Measurements from ENCODE around the gene COX15. TPM values are rescaled to one million over a fixed set of nuclear protein-coding genes. Genes with fewer than 3 reads are reported as not detected.
"Not testable (repeated sequence)": the region's sequence is repeated elsewhere in the genome, so short reads cannot be mapped to it uniquely, and the experiment has no call there.

COX15 gene
- total RNA-seq, 2 experiments from 2014 or later: 36.1 to 39.3 TPM

GRCh38 chr10:99760321-99760720 lies 28.4 kb upstream of the COX15 start:
- DNase-seq: no peak
- ATAC-seq: no peak
- CTCF ChIA-PET: no interaction called here
- POLR2A ChIA-PET: no interaction called here
- no peak overlapping the region for H3K27ac Mint-ChIP-seq
- H3K4me1 Mint-ChIP-seq (ENCODE audit: low read depth): no peaks in the 10 kb centered on the region
- H3K9me3 Mint-ChIP-seq (ENCODE audit: insufficient read depth): peaks cover 4% of the 10 kb centered on the region
- no peak overlapping the region for H3K4me3 Mint-ChIP-seq
- H3K36me3 Mint-ChIP-seq (ENCODE audit: low read depth): peaks cover 60% of the 10 kb centered on the region
- H3K27me3 Mint-ChIP-seq (ENCODE audit: low read depth): no peaks in the 10 kb centered on the region

GRCh38 chr10:99758211-99758891 lies 26.4 kb upstream of the COX15 start:
- peaks cover 70% of the 10 kb centered on the region for H3K36me3 Mint-ChIP-seq (ENCODE audit: low read depth)
- no peak overlapping the region for H3K27ac Mint-ChIP-seq
- no peaks in the 10 kb centered on the region for H3K4me1 Mint-ChIP-seq (ENCODE audit: low read depth)
- peaks cover 4% of the 10 kb centered on the region for H3K9me3 Mint-ChIP-seq (ENCODE audit: insufficient read depth)
- no peak overlapping the region for H3K4me3 Mint-ChIP-seq
- no peaks in the 10 kb centered on the region for H3K27me3 Mint-ChIP-seq (ENCODE audit: low read depth)
- DNase-seq: no peak
- ATAC-seq: no peak
- CTCF ChIA-PET: no interaction called here
- POLR2A ChIA-PET: no interaction called here

- H3K27me3 Mint-ChIP-seq (ENCODE audit: low read depth): no peaks in the 10 kb centered on the region
- H3K27ac Mint-ChIP-seq: no peak overlapping the region
- H3K9me3 Mint-ChIP-seq (ENCODE audit: insufficient read depth): no peaks in the 10 kb centered on the region
- H3K4me3 Mint-ChIP-seq: no peak overlapping the region
- ChIA-PET POLR2A (interaction anchor here (0.8 kb wide), 1 partner anchor 17 kb away, joined by 3 read pairs; no protein-coding TSS in a partner anchor), CTCF (no interaction called here)
- H3K4me1 Mint-ChIP-seq (ENCODE audit: low read depth): no peaks in the 10 kb centered on the region
- ATAC-seq (no peak), DNase-seq (no peak)
- H3K36me3 Mint-ChIP-seq (ENCODE audit: low read depth): peaks cover 70% of the 10 kb centered on the region
These were observed 24.2 kb upstream of the COX15 start for GRCh38 chr10:99756159-99756558.

GRCh38 chr10:99754670-99755069 lies 22.7 kb upstream of the COX15 start:
- Mint-ChIP-seq H3K27me3 (ENCODE audit: low read depth) (no peaks in the 10 kb centered on the region), H3K36me3 (ENCODE audit: low read depth) (peaks cover 67% of the 10 kb centered on the region), H3K27ac (no peak overlapping the region), H3K9me3 (ENCODE audit: insufficient read depth) (no peaks in the 10 kb centered on the region), H3K4me1 (ENCODE audit: low read depth) (no peaks in the 10 kb centered on the region), H3K4me3 (no peak overlapping the region)
- no peak for DNase-seq
- no peak for ATAC-seq
- ChIA-PET CTCF (no interaction called here), POLR2A (no interaction called here)

- POLR2A ChIA-PET: no interaction called here
- DNase-seq (no peak), ATAC-seq (no peak)
- no peak overlapping the region for H3K4me3 Mint-ChIP-seq
- H3K36me3 Mint-ChIP-seq (ENCODE audit: low read depth): peaks cover 53% of the 10 kb centered on the region
- no peaks in the 10 kb centered on the region for H3K4me1 Mint-ChIP-seq (ENCODE audit: low read depth)
- H3K27ac Mint-ChIP-seq: no peak overlapping the region
- no peaks in the 10 kb centered on the region for H3K27me3 Mint-ChIP-seq (ENCODE audit: low read depth)
- CTCF ChIA-PET: no interaction called here
- no peaks in the 10 kb centered on the region for H3K9me3 Mint-ChIP-seq (ENCODE audit: insufficient read depth)
These were observed 18.7 kb upstream of the COX15 start for GRCh38 chr10:99750641-99751040.

- DNase-seq (no peak), ATAC-seq (no peak)
- ChIA-PET POLR2A (no interaction called here), CTCF (interaction anchor here (1.0 kb wide), 1 partner anchor 17 kb away, joined by 3 read pairs; the partner anchor contains the start of genes COX15 and CUTC)
- H3K27ac Mint-ChIP-seq: no peak overlapping the region
- H3K4me1 Mint-ChIP-seq (ENCODE audit: low read depth): no peaks in the 10 kb centered on the region
- peaks cover 51% of the 10 kb centered on the region for H3K36me3 Mint-ChIP-seq (ENCODE audit: low read depth)
- no peaks in the 10 kb centered on the region for H3K9me3 Mint-ChIP-seq (ENCODE audit: insufficient read depth)
- no peak overlapping the region for H3K4me3 Mint-ChIP-seq
- no peaks in the 10 kb centered on the region for H3K27me3 Mint-ChIP-seq (ENCODE audit: low read depth)
These were observed 17.0 kb upstream of the COX15 start for GRCh38 chr10:99748823-99749451.

- H3K9me3 Mint-ChIP-seq (ENCODE audit: insufficient read depth); H3K27me3 Mint-ChIP-seq (ENCODE audit: low read depth); H3K4me1 Mint-ChIP-seq (ENCODE audit: low read depth); CTCF ChIA-PET; ATAC-seq; DNase-seq; H3K4me3 Mint-ChIP-seq: not testable (repeated sequence)
- peaks cover 62% of the 10 kb centered on the region for H3K36me3 Mint-ChIP-seq (ENCODE audit: low read depth)
- POLR2A ChIA-PET: interaction anchor here (1.2 kb wide), 1 partner anchor 14 kb away, joined by 3 read pairs; the partner anchor contains the start of genes COX15 and CUTC
- H3K27ac Mint-ChIP-seq: peak overlapping the region; percentile 19
These were observed 14.2 kb upstream of the COX15 start for GRCh38 chr10:99746166-99746565.

GRCh38 chr10:99743841-99744240 lies 11.9 kb upstream of the COX15 start:
- ChIA-PET CTCF (interaction anchor here (1.5 to 2.0 kb wide), 2 partner anchors 8 to 11 kb away, joined by 4 to 12 read pairs; partner anchors contain the start of genes COX15 and CUTC), POLR2A (no interaction called here)
- Mint-ChIP-seq H3K36me3 (ENCODE audit: low read depth) (peaks cover 71% of the 10 kb centered on the region), H3K4me1 (ENCODE audit: low read depth) (peaks cover 2% of the 10 kb centered on the region), H3K9me3 (ENCODE audit: insufficient read depth) (peaks cover 21% of the 10 kb centered on the region), H3K27me3 (ENCODE audit: low read depth) (no peaks in the 10 kb centered on the region), H3K27ac (no peak overlapping the region), H3K4me3 (no peak overlapping the region)
- no peak for DNase-seq
- no peak for ATAC-seq

GRCh38 chr10:99742701-99743100 lies 10.8 kb upstream of the COX15 start:
- no peak overlapping the region for H3K4me3 Mint-ChIP-seq
- peaks cover 24% of the 10 kb centered on the region for H3K9me3 Mint-ChIP-seq (ENCODE audit: insufficient read depth)
- no peaks in the 10 kb centered on the region for H3K27me3 Mint-ChIP-seq (ENCODE audit: low read depth)
- peaks cover 2% of the 10 kb centered on the region for H3K4me1 Mint-ChIP-seq (ENCODE audit: low read depth)
- ATAC-seq: no peak
- DNase-seq: no peak
- peaks cover 72% of the 10 kb centered on the region for H3K36me3 Mint-ChIP-seq (ENCODE audit: low read depth)
- CTCF ChIA-PET: interaction anchor here (1.5 to 2.0 kb wide), 2 partner anchors 10 kb away, joined by 4 to 12 read pairs; partner anchors contain the start of genes COX15 and CUTC
- H3K27ac Mint-ChIP-seq: no peak overlapping the region
- POLR2A ChIA-PET: interaction anchor here (0.8 kb wide), 1 partner anchor 11 kb away, joined by 3 read pairs; the partner anchor contains the start of genes COX15 and CUTC

- Mint-ChIP-seq H3K4me3 (no peak overlapping the region), H3K27me3 (ENCODE audit: low read depth) (no peaks in the 10 kb centered on the region), H3K9me3 (ENCODE audit: insufficient read depth) (peaks cover 24% of the 10 kb centered on the region), H3K4me1 (ENCODE audit: low read depth) (peaks cover 5% of the 10 kb centered on the region), H3K36me3 (ENCODE audit: low read depth) (peaks cover 75% of the 10 kb centered on the region), H3K27ac (no peak overlapping the region)
- ChIA-PET POLR2A (interaction anchor here (0.8 kb wide), 1 partner anchor 10 kb away, joined by 3 read pairs; the partner anchor contains the start of genes COX15 and CUTC), CTCF (interaction anchor here (2.0 to 2.6 kb wide), 2 partner anchors 10 kb away, joined by 12 to 15 read pairs; partner anchors contain the start of genes COX15 and CUTC)
- no peak for DNase-seq
- ATAC-seq: no peak
These were observed 10.3 kb upstream of the COX15 start for GRCh38 chr10:99742254-99742653.

GRCh38 chr10:99740933-99741559 lies 9.1 kb upstream of the COX15 start:
- Mint-ChIP-seq H3K27me3 (ENCODE audit: low read depth) (no peaks in the 10 kb centered on the region), H3K27ac (no peak overlapping the region), H3K4me1 (ENCODE audit: low read depth) (peaks cover 5% of the 10 kb centered on the region), H3K4me3 (no peak overlapping the region), H3K9me3 (ENCODE audit: insufficient read depth) (peaks cover 24% of the 10 kb centered on the region), H3K36me3 (ENCODE audit: low read depth) (peaks cover 82% of the 10 kb centered on the region)
- CTCF ChIA-PET: interaction anchor here (2.6 kb wide), 1 partner anchor 9 kb away, joined by 15 read pairs; the partner anchor contains the start of genes COX15 and CUTC
- POLR2A ChIA-PET: interaction anchor here (1.9 kb wide), 1 partner anchor 9 kb away, joined by 9 read pairs; the partner anchor contains the start of genes COX15 and CUTC
- no peak for ATAC-seq
- no peak for DNase-seq

Measured in activated CD8-positive, alpha-beta T cell treated with anti-CD3 and anti-CD28 coated beads, Interleukin-2, amount 10 ng/mL, durations not matched to agents 7 days and 5 days (primary cell).